HEK293 (cell line): Measurements from ENCODE around the gene BPNT1.

ENCODE experiments used
- CTCF ChIP-seq: fragments of 450-650 bp; formaldehyde crosslinking; IDR thresholded peaks from 2 replicates; pipeline ENCODE4 v1.5.1; 2016; ENCODE audit warnings: missing biosample characterization, missing genetic modification characterization
- PRDM4 ChIP-seq: fragments of 450-650 bp; formaldehyde crosslinking; IDR thresholded peaks from 2 replicates; pipeline ENCODE4 v1.5.1; 2017; ENCODE audit warnings: missing biosample characterization, missing genetic modification characterization
- ZFP69B ChIP-seq: fragments of 450-650 bp; formaldehyde crosslinking; IDR thresholded peaks from 2 replicates; pipeline ENCODE4 v1.5.1; 2016; ENCODE audit warnings: missing biosample characterization, missing genetic modification characterization
- TF ChIP-seq, protein P1 (sequence below): sonication (generic); formaldehyde crosslinking; IDR thresholded peaks from 2 replicates; pipeline ENCODE4 v1.8.1; 2022; ENCODE audit warnings: mild to moderate bottlenecking, moderate library complexity, missing genetic modification reagents
- TF ChIP-seq, protein P2 (sequence below): IDR thresholded peaks from 2 replicates; pipeline ENCODE4 v1.6.1; 2011; ENCODE audit warnings: mild to moderate bottlenecking, low read depth, low read length, borderline replicate concordance
- TF ChIP-seq, protein P3 (sequence below): fragments of 450-650 bp; formaldehyde crosslinking; IDR thresholded peaks from 2 replicates; pipeline ENCODE4 v1.5.1; 2016; ENCODE audit warnings: missing biosample characterization, missing genetic modification characterization

GRCh38 chr1:220011620-220012019 lies 78.0 kb downstream of the BPNT1 start:
- TF ChIP-seq CTCF (tag by site-specific recombination) = no peak
- TF ChIP-seq, protein P1, sequence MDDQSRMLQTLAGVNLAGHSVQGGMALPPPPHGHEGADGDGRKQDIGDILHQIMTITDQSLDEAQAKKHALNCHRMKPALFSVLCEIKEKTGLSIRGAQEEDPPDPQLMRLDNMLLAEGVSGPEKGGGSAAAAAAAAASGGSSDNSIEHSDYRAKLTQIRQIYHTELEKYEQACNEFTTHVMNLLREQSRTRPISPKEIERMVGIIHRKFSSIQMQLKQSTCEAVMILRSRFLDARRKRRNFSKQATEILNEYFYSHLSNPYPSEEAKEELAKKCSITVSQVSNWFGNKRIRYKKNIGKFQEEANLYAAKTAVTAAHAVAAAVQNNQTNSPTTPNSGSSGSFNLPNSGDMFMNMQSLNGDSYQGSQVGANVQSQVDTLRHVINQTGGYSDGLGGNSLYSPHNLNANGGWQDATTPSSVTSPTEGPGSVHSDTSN (CRISPR knock-in tag) = no peak
- TF ChIP-seq, protein P2, sequence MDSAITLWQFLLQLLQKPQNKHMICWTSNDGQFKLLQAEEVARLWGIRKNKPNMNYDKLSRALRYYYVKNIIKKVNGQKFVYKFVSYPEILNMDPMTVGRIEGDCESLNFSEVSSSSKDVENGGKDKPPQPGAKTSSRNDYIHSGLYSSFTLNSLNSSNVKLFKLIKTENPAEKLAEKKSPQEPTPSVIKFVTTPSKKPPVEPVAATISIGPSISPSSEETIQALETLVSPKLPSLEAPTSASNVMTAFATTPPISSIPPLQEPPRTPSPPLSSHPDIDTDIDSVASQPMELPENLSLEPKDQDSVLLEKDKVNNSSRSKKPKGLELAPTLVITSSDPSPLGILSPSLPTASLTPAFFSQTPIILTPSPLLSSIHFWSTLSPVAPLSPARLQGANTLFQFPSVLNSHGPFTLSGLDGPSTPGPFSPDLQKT = no peak
- TF ChIP-seq, protein P3, sequence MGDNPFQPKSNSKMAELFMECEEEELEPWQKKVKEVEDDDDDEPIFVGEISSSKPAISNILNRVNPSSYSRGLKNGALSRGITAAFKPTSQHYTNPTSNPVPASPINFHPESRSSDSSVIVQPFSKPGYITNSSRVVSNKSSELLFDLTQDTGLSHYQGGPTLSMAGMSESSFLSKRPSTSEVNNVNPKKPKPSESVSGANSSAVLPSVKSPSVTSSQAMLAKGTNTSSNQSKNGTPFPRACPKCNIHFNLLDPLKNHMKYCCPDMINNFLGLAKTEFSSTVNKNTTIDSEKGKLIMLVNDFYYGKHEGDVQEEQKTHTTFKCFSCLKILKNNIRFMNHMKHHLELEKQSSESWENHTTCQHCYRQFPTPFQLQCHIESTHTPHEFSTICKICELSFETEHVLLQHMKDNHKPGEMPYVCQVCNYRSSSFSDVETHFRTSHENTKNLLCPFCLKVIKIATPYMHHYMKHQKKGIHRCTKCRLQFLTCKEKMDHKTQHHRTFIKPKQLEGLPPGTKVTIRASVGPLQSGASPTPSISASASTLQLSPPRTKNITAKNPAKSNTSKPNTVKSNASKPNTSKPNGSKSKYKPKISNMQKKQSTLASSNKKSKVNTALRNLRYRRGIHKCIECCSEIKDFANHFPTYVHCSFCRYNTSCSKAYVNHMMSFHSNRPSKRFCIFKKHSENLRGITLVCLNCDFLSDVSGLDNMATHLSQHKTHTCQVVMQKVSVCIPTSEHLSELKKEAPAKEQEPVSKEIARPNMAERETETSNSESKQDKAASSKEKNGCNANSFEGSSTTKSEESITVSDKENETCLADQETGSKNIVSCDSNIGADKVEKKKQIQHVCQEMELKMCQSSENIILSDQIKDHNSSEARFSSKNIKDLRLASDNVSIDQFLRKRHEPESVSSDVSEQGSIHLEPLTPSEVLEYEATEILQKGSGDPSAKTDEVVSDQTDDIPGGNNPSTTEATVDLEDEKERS (tag by site-specific recombination) = no peak
- no peak for TF ChIP-seq PRDM4 (tag by site-specific recombination)
- no peak for TF ChIP-seq ZFP69B (tag by site-specific recombination)
